GM18526 (cell line): ENCODE data around the gene ALKAL2.

Source experiments
- POLR2A ChIP-seq: IDR thresholded peaks from 3 replicates; pipeline ENCODE4 v1.6.1; 2011; ENCODE audit not compliant: insufficient read length; ENCODE audit errors: extremely low read depth

The ALKAL2 gene

DNA sequence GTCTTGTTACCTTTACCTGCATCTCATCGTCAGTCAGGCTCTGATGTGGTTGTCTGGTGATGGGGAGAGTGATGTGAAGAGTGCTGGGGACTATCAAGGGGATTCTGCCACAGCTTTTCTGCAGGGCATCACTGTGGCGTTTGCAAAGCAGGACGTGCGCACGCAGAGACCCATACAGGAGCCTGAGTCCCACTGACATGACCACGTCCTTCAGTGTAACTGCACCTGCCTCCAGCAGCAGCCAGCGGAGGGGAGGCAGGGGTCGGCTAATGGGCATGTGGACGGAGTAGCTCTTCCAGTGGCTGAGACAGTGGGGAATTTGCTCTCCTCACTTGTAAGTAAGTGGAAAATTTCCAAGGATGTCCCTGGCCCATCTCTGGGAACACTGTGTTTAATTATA is 6.5 kb downstream of the ALKAL2 start:
- no peak for TF ChIP-seq POLR2A

GRCh38 chr2:280650-281110 is 7.2 kb downstream of the ALKAL2 start:
- no peak for TF ChIP-seq POLR2A

DNA sequence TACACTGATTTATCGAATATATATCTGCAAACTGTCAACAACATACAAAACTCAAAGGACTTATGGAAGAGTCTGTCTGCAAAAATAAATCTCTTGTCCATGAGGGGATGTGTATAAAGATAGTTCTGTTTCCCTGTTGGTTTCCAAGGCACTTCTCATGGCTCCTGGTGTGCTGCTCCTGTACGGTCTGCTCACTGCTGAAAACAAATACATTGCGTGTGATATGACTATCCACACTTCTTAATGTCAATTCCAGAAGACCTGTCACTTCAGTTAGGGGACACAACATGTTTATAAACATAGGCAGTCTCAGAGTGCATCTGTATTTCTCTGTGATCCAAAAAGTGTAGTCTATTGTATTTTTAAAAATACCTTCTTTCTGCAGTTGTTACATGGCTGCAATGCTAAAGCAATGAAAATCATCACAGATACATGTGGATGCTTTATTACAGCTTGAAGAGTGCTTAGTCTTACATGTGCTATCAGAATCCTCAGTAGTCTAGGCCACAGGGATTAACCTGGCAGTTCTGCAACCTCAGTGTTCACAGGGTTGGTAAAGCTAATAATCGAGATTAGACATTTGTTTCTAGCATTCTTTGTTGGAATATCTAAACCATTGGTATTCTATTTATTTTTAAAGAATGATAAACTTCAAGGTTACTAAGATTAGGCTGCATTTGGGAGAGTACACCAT is 7.8 kb downstream of the ALKAL2 start:
- TF ChIP-seq POLR2A: no peak

DNA sequence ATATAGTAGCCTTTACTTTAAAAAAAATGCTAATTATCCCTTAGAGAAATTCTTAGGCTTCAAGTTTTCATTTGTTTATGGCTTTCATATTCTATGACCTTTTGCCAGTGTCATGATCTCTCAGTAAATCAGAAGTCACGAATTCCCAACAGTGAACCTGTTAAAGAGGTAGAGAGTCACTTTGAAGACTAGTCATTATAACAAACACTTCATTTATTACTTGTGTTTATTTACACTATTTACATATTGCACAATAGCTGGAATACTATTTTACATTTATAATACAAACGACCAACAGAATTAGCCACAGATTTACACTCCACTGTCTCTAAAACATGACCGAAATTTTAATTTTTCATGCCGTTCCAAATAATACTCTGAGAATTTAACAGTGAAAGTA is 8.5 kb downstream of the ALKAL2 start:
- no peak for TF ChIP-seq POLR2A

- TF ChIP-seq POLR2A: no peak
These were observed 9.0 kb downstream of the ALKAL2 start for GRCh38 chr2:278927-279320.

DNA sequence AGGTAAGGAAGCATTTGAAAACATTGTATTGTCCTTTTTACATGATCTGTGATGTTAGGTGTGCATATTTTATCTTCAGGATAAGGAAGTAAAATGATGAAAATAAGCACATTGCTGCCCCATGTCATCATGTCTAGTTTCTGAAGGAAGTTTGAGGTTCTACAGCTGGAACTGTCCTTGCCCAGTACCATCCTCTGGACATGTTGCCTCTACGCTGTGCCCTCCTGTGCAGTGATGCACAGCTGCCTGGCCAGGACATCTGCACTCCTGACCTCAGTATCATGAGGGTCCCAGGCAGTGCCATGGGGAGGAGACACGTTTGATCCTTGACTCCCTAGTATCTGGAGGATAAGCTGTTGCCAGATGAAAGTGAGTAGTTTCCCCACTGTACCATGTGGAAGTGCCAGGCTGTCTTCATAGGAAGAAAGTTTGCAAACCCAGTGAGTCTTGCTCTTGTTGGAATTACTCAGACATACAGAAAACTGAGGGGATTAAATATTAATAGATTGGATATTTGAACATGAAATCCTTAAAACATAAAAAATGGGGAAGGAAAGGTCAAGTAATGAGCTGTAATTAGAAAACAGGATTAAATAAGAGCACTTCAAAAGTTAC is 9.5 kb downstream of the ALKAL2 start:
- no peak for TF ChIP-seq POLR2A

DNA sequence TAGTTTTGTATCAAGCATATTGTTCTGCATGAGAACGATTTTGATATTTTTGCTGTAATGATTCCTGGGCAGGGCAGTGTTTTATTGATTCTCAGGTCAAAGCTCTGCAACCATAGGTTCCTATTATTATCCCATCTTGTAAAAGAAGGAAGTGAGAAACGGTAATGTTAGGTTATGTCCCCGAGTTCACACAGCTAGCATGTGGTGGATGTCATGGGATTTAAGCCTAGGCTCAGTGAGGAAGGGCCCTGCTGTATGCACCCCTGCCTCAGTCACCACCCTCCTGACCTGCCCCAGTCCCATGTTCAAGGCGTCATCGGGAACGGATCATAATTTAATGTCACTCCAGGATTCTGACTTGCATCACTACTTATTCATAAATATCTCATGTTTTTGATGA is 12.4 kb downstream of the ALKAL2 start:
- no peak for TF ChIP-seq POLR2A

GRCh38 chr2:274503-274902 is 13.4 kb downstream of the ALKAL2 start:
- TF ChIP-seq POLR2A: no peak

- no peak for TF ChIP-seq POLR2A
These were observed 14.6 kb downstream of the ALKAL2 start for GRCh38 chr2:273333-273732.

- no peak for TF ChIP-seq POLR2A
These were observed 16.0 kb downstream of the ALKAL2 start for GRCh38 chr2:271917-272316.

- no peak for TF ChIP-seq POLR2A
These were observed 17.0 kb downstream of the ALKAL2 start for GRCh38 chr2:270861-271260.

- TF ChIP-seq POLR2A: no peak
These were observed 18.4 kb downstream of the ALKAL2 start for GRCh38 chr2:269356-270030.

- TF ChIP-seq POLR2A: no peak
These were observed 19.6 kb downstream of the ALKAL2 start for GRCh38 chr2:268323-268722.

GRCh38 chr2:264493-265468 is 23.1 kb downstream of the ALKAL2 start, which contains the start of gene ACP1:
ACP1 (plus strand) TSS chr2:264947; CDS start chr2:264965, 18 bp downstream.
- peak; percentile 95 for TF ChIP-seq POLR2A
